ENCODE results near the gene C1GALT1. TPM values are rescaled to one million over a fixed set of nuclear protein-coding genes. Genes with fewer than 3 reads are reported as not detected.
"Not testable (repeated sequence)": the region's sequence is repeated elsewhere in the genome, so short reads cannot be mapped to it uniquely, and the experiment has no call there.

C1GALT1 gene
- total and polyA plus RNA-seq, 11 donors, result 4.3 to 36.4 (median 21.1) TPM

- 92 to 99% (median 96%) methylated on average over 3 of the region's 3 CpGs for WGBS, 4 donors
- H3K9me3 ChIP-seq, result peaks cover 0 to 38% (median 3%) of the 10 kb centered on the region in 12 donors
- intact Hi-C loops (cut with DNase I), result loop anchor here in 1 of 10 donors (2.0 kb wide), 1 partner anchor 63 kb away; no protein-coding TSS in a partner anchor
Measured at GRCh38 chr7:7200255-7200654, 17.9 kb downstream of the C1GALT1 start.

GRCh38 chr7:7201578-7202374 is 19.4 kb downstream of the C1GALT1 start:
- Histone ChIP-seq H3K27ac (peak overlapping the region in 4 of 12 donors; percentile 9 to 35 (median 22)), H3K27me3 (no peaks in the 10 kb centered on the region), H3K36me3 (no peaks in the 10 kb centered on the region), H3K4me1 (peaks cover 0 to 40% (median 6%) of the 10 kb centered on the region in 12 donors), H3K4me3 (no peak overlapping the region), H3K9me3 (peaks cover 0 to 32% (median 3%) of the 10 kb centered on the region in 12 donors)
- WGBS, 4 donors, result 47 to 63% (median 56%) methylated on average over 14 to 15 of the region's 15 CpGs
- DNase-seq (peak in 1 of 5 donors; percentile 36), ATAC-seq (peak in 3 of 4 donors; percentile 38 to 56 (median 55))
- TF ChIP-seq CTCF (IDR thresholded peaks at IDR 0.05) (no peak), POLR2A (IDR thresholded peaks at IDR 0.05) (no peak)
- intact Hi-C loops (cut with DNase I), result loop anchor here in 1 of 10 donors (2.0 kb wide), 1 partner anchor 61 kb away; no protein-coding TSS in a partner anchor

More at GRCh38 chr7:7200255-7200654, 17.9 kb downstream of the C1GALT1 start:
- H3K27ac ChIP-seq, H3K27me3 ChIP-seq, DNase-seq, H3K4me3 ChIP-seq, ATAC-seq, H3K36me3 ChIP-seq: not testable (repeated sequence)
- peaks cover 0 to 40% (median 6%) of the 10 kb centered on the region in 12 donors for H3K4me1 ChIP-seq

GRCh38 chr7:7202375-7202720 is 20.0 kb downstream of the C1GALT1 start:
- Histone ChIP-seq H3K27ac (no peak overlapping the region), H3K9me3 (peaks cover 0 to 36% (median 3%) of the 10 kb centered on the region in 12 donors), H3K36me3 (no peaks in the 10 kb centered on the region), H3K27me3 (no peaks in the 10 kb centered on the region), H3K4me3 (no peak overlapping the region), H3K4me1 (peaks cover 0 to 40% (median 6%) of the 10 kb centered on the region in 12 donors)
- ATAC-seq, result no peak
- DNase-seq, result no peak
- no peak for TF ChIP-seq CTCF (IDR thresholded peaks at IDR 0.05)
- no peak for TF ChIP-seq POLR2A (IDR thresholded peaks at IDR 0.05)
- intact Hi-C loops (cut with DNase I), result no loop called here
- WGBS, 4 donors, result 54 to 69% (median 64%) methylated on average over 1 of the region's 1 CpG

GRCh38 chr7:7203813-7204575 is 21.6 kb downstream of the C1GALT1 start:
- peaks cover 0 to 36% (median 3%) of the 10 kb centered on the region in 12 donors for H3K9me3 ChIP-seq
- no peak overlapping the region for H3K4me3 ChIP-seq
- H3K4me1 ChIP-seq, result peaks cover 0 to 40% (median 6%) of the 10 kb centered on the region in 12 donors
- H3K27me3 ChIP-seq, result no peaks in the 10 kb centered on the region
- intact Hi-C loops (cut with DNase I), result no loop called here
- DNase-seq (no peak), ATAC-seq (no peak)
- TF ChIP-seq CTCF (IDR thresholded peaks at IDR 0.05) (no peak), POLR2A (IDR thresholded peaks at IDR 0.05) (no peak)
- no peaks in the 10 kb centered on the region for H3K36me3 ChIP-seq
- 77 to 97% (median 92%) methylated on average over 1 of the region's 1 CpG for WGBS, 4 donors
- H3K27ac ChIP-seq, result no peak overlapping the region
